WERI-Rb-1 (cell line): ENCODE measurements around the gene MYOF.
A peak's percentile ranks its signal among the peaks of the same experiment; 100 is the strongest.

ENCODE experiments used
- DNase-seq: peaks from one replicate; pipeline ENCODE4 v3.0.0-alpha.2; 2020
- H3K27ac ChIP-seq: fragments of 250-450 bp; sonication (Bioruptor Pico); 2 replicates; pipeline ENCODE4 v1.5.1; 2020; ENCODE audit warnings: mild to moderate bottlenecking, moderate library complexity
- H3K27me3 ChIP-seq: fragments of 250-450 bp; sonication (Bioruptor Pico); 2 replicates; pipeline ENCODE4 v1.5.1; 2021; ENCODE audit warnings: mild to moderate bottlenecking, low read depth, moderate library complexity; ENCODE audit not compliant: insufficient read depth, severe bottlenecking
- H3K36me3 ChIP-seq: fragments of 250-450 bp; sonication (Bioruptor Pico); 2 replicates; pipeline ENCODE4 v1.5.1; 2020; ENCODE audit warnings: mild to moderate bottlenecking, moderate library complexity
- H3K4me3 ChIP-seq: 2 replicates; pipeline ENCODE4 v1.5.1; 2011; ENCODE audit warnings: low read depth, mild to moderate bottlenecking, control low read depth, low read length
- H3K9me3 ChIP-seq: fragments of 250-450 bp; sonication (Bioruptor Pico); 2 replicates; pipeline ENCODE4 v1.5.1; 2021; ENCODE audit warnings: mild to moderate bottlenecking, moderate library complexity; ENCODE audit not compliant: severe bottlenecking
- CTCF ChIP-seq: IDR thresholded peaks from 2 replicates; pipeline ENCODE4 v1.5.1; 2011; ENCODE audit warnings: low read depth, mild to moderate bottlenecking, control low read depth, inconsistent platforms, low read length

MYOF gene

GRCh38 chr10:93482145-93482834 lies at the start of gene MYOF:
Gene MYOF, minus strand, starts transcription at chr10:93482334. Its CDS starts 140 bp downstream, at chr10:93482194.
- H3K9me3 ChIP-seq: no peaks in the 10 kb centered on the region
- DNase-seq: peak; percentile 53
- peak within 1 kb of the TSS; percentile 48 for H3K4me3 ChIP-seq
- no peaks in the 10 kb centered on the region for H3K36me3 ChIP-seq
- H3K27ac ChIP-seq: no peak within 1 kb of the TSS
- TF ChIP-seq CTCF: peak; percentile 46
- H3K27me3 ChIP-seq: no peaks in the 10 kb centered on the region

GRCh38 chr10:93518531-93518930 lies 36.4 kb upstream of the MYOF start:
- H3K4me3 ChIP-seq: no peak overlapping the region
- H3K36me3 ChIP-seq: peaks cover 64% of the 10 kb centered on the region
- no peak overlapping the region for H3K27ac ChIP-seq
- no peak for TF ChIP-seq CTCF
- peaks cover 16% of the 10 kb centered on the region for H3K9me3 ChIP-seq
- DNase-seq: no peak
- H3K27me3 ChIP-seq: no peaks in the 10 kb centered on the region

- peaks cover 8% of the 10 kb centered on the region for H3K9me3 ChIP-seq
- peaks cover 60% of the 10 kb centered on the region for H3K36me3 ChIP-seq
- DNase-seq: no peak
- no peak overlapping the region for H3K4me3 ChIP-seq
- peak overlapping the region; percentile 85 for H3K27ac ChIP-seq
- TF ChIP-seq CTCF: no peak
- H3K27me3 ChIP-seq: no peaks in the 10 kb centered on the region
Measured at GRCh38 chr10:93516006-93516380, 33.9 kb upstream of the MYOF start.

GRCh38 chr10:93515071-93516005 lies 33.2 kb upstream of the MYOF start:
- Histone ChIP-seq H3K4me3 (no peak overlapping the region), H3K27ac (peak overlapping the region; percentile 85), H3K36me3 (peaks cover 54% of the 10 kb centered on the region)

GRCh38 chr10:93514521-93514920 lies 32.4 kb upstream of the MYOF start:
- H3K27me3 ChIP-seq: no peaks in the 10 kb centered on the region
- H3K9me3 ChIP-seq: no peaks in the 10 kb centered on the region
- peaks cover 46% of the 10 kb centered on the region for H3K36me3 ChIP-seq
- TF ChIP-seq CTCF: no peak
- no peak overlapping the region for H3K4me3 ChIP-seq
- peak overlapping the region; percentile 85 for H3K27ac ChIP-seq
- peak; percentile 85 for DNase-seq

More at GRCh38 chr10:93515071-93516005, 33.2 kb upstream of the MYOF start:
- Histone ChIP-seq H3K9me3 (peaks cover 6% of the 10 kb centered on the region), H3K27me3 (no peaks in the 10 kb centered on the region)
- no peak for DNase-seq
- TF ChIP-seq CTCF: no peak
